H1 (cell line): Measurements from ENCODE around the gene C1orf21. TPM values are rescaled to one million over a fixed set of nuclear protein-coding genes. Genes with fewer than 3 reads are reported as not detected.

Source experiments
- CTCF ChIA-PET: fragments of 300-600 bp; sonication (Branson Sonifier 250); formaldehyde crosslinking; loops from one replicate; lab custom pipeline; 2021; ENCODE audit not compliant: partially characterized antibody; lab: Charles Lee
- POLR2A ChIA-PET: fragments of 300-600 bp; sonication (Branson Sonifier 250); formaldehyde crosslinking; loops from one replicate; lab custom pipeline; 2021; ENCODE audit warnings: inconsistent platforms; ENCODE audit not compliant: partially characterized antibody; lab: Charles Lee
- DNase-seq, 2 experiments: peaks; one replicate each; pipeline versions ENCODE4 v3.0.0 to v3.0.0-alpha.2; 2010 to 2022; ENCODE audit warnings: low spot score in 2 of 2, low read depth in 1 of 2, mixed read lengths in 1 of 2
- FAIRE-seq: peaks from 2 replicates; lab custom pipeline; 2011; peaks lifted over from hg19 to GRCh38; lab: Jason Lieb, UNC
- H2AFZ ChIP-seq: 2 replicates; pipeline ENCODE4 v1.8.1; 2012; ENCODE audit warnings: low read length, inconsistent platforms
- H2AK5ac ChIP-seq: 2 replicates; pipeline ENCODE4 v1.6.1; 2013; ENCODE audit warnings: low read depth, low read length
- H2BK120ac ChIP-seq: replicated peaks from 2 replicates; pipeline ENCODE3; 2013; ENCODE audit warnings: low read depth, low read length, inconsistent platforms
- H2BK12ac ChIP-seq: 2 replicates; pipeline ENCODE4 v1.6.1; 2013; ENCODE audit warnings: low read depth, low read length
- H2BK15ac ChIP-seq: 2 replicates; pipeline ENCODE4 v1.6.1; 2013; ENCODE audit warnings: low read length
- H2BK20ac ChIP-seq: 2 replicates; pipeline ENCODE4 v1.6.1; 2013; ENCODE audit warnings: low read length
- H2BK5ac ChIP-seq: 2 replicates; pipeline ENCODE4 v1.6.1; 2013; ENCODE audit warnings: low read depth, low read length
- H3K14ac ChIP-seq: 2 replicates; pipeline ENCODE4 v1.6.1; 2013; ENCODE audit warnings: inconsistent platforms; ENCODE audit not compliant: insufficient read length
- H3K18ac ChIP-seq: 2 replicates; pipeline ENCODE4 v1.6.1; 2013; ENCODE audit warnings: low read length; ENCODE audit errors: extremely low read depth
- H3K23ac ChIP-seq: 2 replicates; pipeline ENCODE4 v1.6.1; 2013; ENCODE audit warnings: inconsistent platforms; ENCODE audit not compliant: insufficient read length
- H3K23me2 ChIP-seq: 2 replicates; pipeline ENCODE4 v1.6.1; 2013; ENCODE audit warnings: low read depth, low read length
- H3K27ac ChIP-seq: 2 replicates; pipeline ENCODE4 v1.6.1; 2011; ENCODE audit warnings: low read depth, low read length, inconsistent platforms
- H3K27me3 ChIP-seq, 4 experiments: replicated peaks in 1 of 4; 1 replicate in 1 of 4; 2 replicates in 3 of 4; pipeline versions ENCODE4 v1.6.1 to v1.8.1; 2011 to 2013; ENCODE audit warnings: low read length in 3 of 4, mild to moderate bottlenecking in 3 of 4, inconsistent platforms in 2 of 4, mixed read lengths in 2 of 4, moderate library complexity in 1 of 4; ENCODE audit not compliant: control insufficient read depth in 3 of 4, insufficient read depth in 3 of 4; ENCODE audit errors: extremely low read depth in 1 of 4
- H3K36me3 ChIP-seq, 4 experiments: 2 replicates each; pipeline versions ENCODE4 v1.6.1 to v1.8.1; 2011 to 2013; ENCODE audit warnings: mild to moderate bottlenecking in 4 of 4, low read length in 3 of 4, moderate library complexity in 2 of 4, control low read depth in 1 of 4, inconsistent platforms in 1 of 4; ENCODE audit not compliant: insufficient read depth in 4 of 4, control insufficient read depth in 2 of 4
- H3K4ac ChIP-seq: replicated peaks from 2 replicates; pipeline ENCODE3; 2013; ENCODE audit warnings: low read length, low read depth, mixed read lengths, inconsistent platforms; ENCODE audit not compliant: insufficient read length
- H3K4me1 ChIP-seq, 4 experiments: replicated peaks in 1 of 4; 1 replicate in 1 of 4; 2 replicates in 3 of 4; pipeline versions ENCODE4 v1.6.1 to v1.8.1; 2011 to 2013; ENCODE audit warnings: low read length in 3 of 4, inconsistent platforms in 2 of 4, mixed read lengths in 1 of 4; ENCODE audit not compliant: insufficient read depth in 4 of 4, control insufficient read depth in 3 of 4
- H3K4me2 ChIP-seq, 2 experiments: 2 replicates each; pipeline versions ENCODE4 v1.6.1 to v1.8.1; 2011 to 2013; ENCODE audit warnings: low read depth in 2 of 2, low read length in 2 of 2, control low read depth in 1 of 2, inconsistent platforms in 1 of 2, mild to moderate bottlenecking in 1 of 2; ENCODE audit not compliant: insufficient read depth in 1 of 2
- H3K4me3 ChIP-seq, 4 experiments: fragments of 200-600, 300-600 bp in 1 of 4; sonication (generic), shearing (Covaris generic), sonication (Bioruptor Twin) in 1 of 4; 2 replicates each; pipeline versions ENCODE4 v1.5.1 to v1.8.1; 2011 to 2016; ENCODE audit warnings: low read length in 4 of 4, low read depth in 3 of 4, control low read depth in 2 of 4, inconsistent platforms in 2 of 4, mild to moderate bottlenecking in 2 of 4, mixed read lengths in 1 of 4, moderate library complexity in 1 of 4; ENCODE audit not compliant: insufficient read depth in 2 of 4; ENCODE audit errors: extremely low read depth in 1 of 4
- H3K56ac ChIP-seq: replicated peaks from 2 replicates; pipeline ENCODE3; 2013; ENCODE audit warnings: low read depth, mild to moderate bottlenecking, mixed read lengths, low read length, inconsistent platforms; ENCODE audit not compliant: insufficient read length
- H3K79me1 ChIP-seq: 2 replicates; pipeline ENCODE4 v1.6.1; 2013; ENCODE audit warnings: low read depth, low read length, control low read depth
- H3K79me2 ChIP-seq, 2 experiments: 2 replicates each; pipeline versions ENCODE4 v1.6.1 to v1.8.1; 2012 to 2013; ENCODE audit warnings: low read length in 2 of 2, mild to moderate bottlenecking in 2 of 2, inconsistent platforms in 1 of 2; ENCODE audit not compliant: insufficient read depth in 2 of 2, control insufficient read depth in 1 of 2
- H3K9ac ChIP-seq, 4 experiments: replicated peaks in 1 of 4; 1 replicate in 1 of 4; 2 replicates in 3 of 4; pipeline versions ENCODE4 v1.6.1 to v1.8.1; 2011 to 2013; ENCODE audit warnings: low read depth in 3 of 4, low read length in 3 of 4, control low read depth in 2 of 4, mild to moderate bottlenecking in 2 of 4, moderate library complexity in 2 of 4, inconsistent platforms in 1 of 4; ENCODE audit errors: extremely low read depth in 1 of 4
- H3K9me3 ChIP-seq, 2 experiments: 2 replicates each; pipeline versions ENCODE4 v1.6.1 to v1.8.1; 2012 to 2013; ENCODE audit warnings: mild to moderate bottlenecking in 2 of 2, moderate library complexity in 2 of 2, control low read depth in 1 of 2, inconsistent platforms in 1 of 2, low read depth in 1 of 2, low read length in 1 of 2, mixed read lengths in 1 of 2; ENCODE audit not compliant: insufficient read depth in 2 of 2
- H4K20me1 ChIP-seq, 2 experiments: replicated peaks in 1 of 2; 2 replicates each; pipeline versions ENCODE3 to v1.8.1; 2011 to 2013; ENCODE audit warnings: inconsistent platforms in 2 of 2, low read length in 2 of 2, mild to moderate bottlenecking in 1 of 2; ENCODE audit not compliant: insufficient read depth in 2 of 2, control insufficient read depth in 1 of 2
- H4K5ac ChIP-seq: 2 replicates; pipeline ENCODE4 v1.6.1; 2013; ENCODE audit warnings: low read length, low read depth, mixed read lengths, inconsistent platforms; ENCODE audit not compliant: insufficient read length
- H4K8ac ChIP-seq: 2 replicates; pipeline ENCODE4 v1.8.0; 2013; ENCODE audit warnings: mild to moderate bottlenecking, moderate library complexity, low read length, inconsistent platforms; ENCODE audit not compliant: insufficient read depth; ENCODE audit errors: extremely low read depth
- H4K91ac ChIP-seq: replicated peaks from 2 replicates; pipeline ENCODE3; 2013; ENCODE audit warnings: low read length, mixed read lengths, inconsistent platforms; ENCODE audit not compliant: insufficient read length
- CTBP2 ChIP-seq: IDR thresholded peaks from 2 replicates; pipeline ENCODE4 v1.7.0; 2011; ENCODE audit warnings: borderline replicate concordance, mild to moderate bottlenecking, moderate library complexity, mixed read lengths, low read length; ENCODE audit not compliant: insufficient read depth, insufficient read length
- JUND ChIP-seq: IDR thresholded peaks from 2 replicates; pipeline ENCODE4 v1.6.1; 2011; ENCODE audit warnings: mild to moderate bottlenecking, improper control_type of control experiment, low read length
- KDM5A ChIP-seq: fragments of 200-600 bp; IDR thresholded peaks from 2 replicates; pipeline ENCODE4 v1.7.1; 2012; ENCODE audit warnings: mild to moderate bottlenecking, low read length, inconsistent platforms, mixed read lengths
- POU5F1 ChIP-seq: IDR thresholded peaks from 2 replicates; pipeline ENCODE4 v1.6.1; 2011; ENCODE audit warnings: low read depth, mild to moderate bottlenecking, low read length, moderate library complexity
- SIRT6 ChIP-seq: IDR thresholded peaks from one replicate; pipeline ENCODE4 v1.7.1; 2012; ENCODE audit warnings: low read length, inconsistent platforms
- WGBS, 2 experiments: shearing (Covaris generic) in 1 of 2; methylation state at CpG; one replicate each; pipeline versions ENCODE4 v1.1.6 to v1.1.7; 2013 to 2015; ENCODE audit warnings: low lambda C conversion rate in 2 of 2, mixed read lengths in 2 of 2, inconsistent platforms in 1 of 2, low coverage in 1 of 2, missing lambda C conversion rate in 1 of 2; ENCODE audit not compliant: insufficient replicate concordance in 2 of 2, insufficient coverage in 1 of 2, insufficient read length in 1 of 2; ENCODE audit errors: extremely low coverage in 1 of 2, missing lambda C conversion rate in 1 of 2; 5-methylcytosine and 5-hydroxymethylcytosine counted together
- polyA plus RNA-seq, 7 experiments: library from polyadenylated mRNA; depleted of rRNA in 3 of 7; stranded (reverse) in 5 of 7; unstranded in 2 of 7; fragments of >200 nt in 5 of 7; fragments of 200-250 nt in 2 of 7; gene quantifications; 1 replicate in 5 of 7; 2 replicates in 1 of 7; 4 replicates in 1 of 7; pipeline versions ENCODE4 v1.2.1 to v1.2.3, GENCODE V29; 2011 to 2013; ENCODE audit warnings: missing spikeins in 2 of 7, mixed read lengths in 2 of 7
- total RNA-seq: library from RNA; stranded (reverse); fragmentation: NEBNext Ultra II Directional; extraction: Animal tissue kit (Norgen Biotek cat#: 25700); gene quantifications from 2 replicates; pipeline ENCODE4 v1.2.1, GENCODE V29; 2021

C1orf21 gene
- total and polyA plus RNA-seq, 2 of the 8 experiments (the other 6 are each of a cell fraction or from before 2014, with no cell fraction given): 16.6 to 51.0 TPM

- no peak overlapping the region for H3K4ac ChIP-seq
- no peak overlapping the region for H2BK20ac ChIP-seq
- no peaks in the 10 kb centered on the region for H3K27me3 ChIP-seq
- ChIA-PET CTCF (interaction anchor here (0.9 to 1.0 kb wide), 2 partner anchors 94 to 309 kb away, joined by 3 read pairs; no protein-coding TSS in a partner anchor), POLR2A (no interaction called here)
- no peaks in the 10 kb centered on the region for H3K9me3 ChIP-seq
- no peaks in the 10 kb centered on the region for H3K23me2 ChIP-seq
- no peak overlapping the region for H2BK120ac ChIP-seq
- no peak overlapping the region for H2BK15ac ChIP-seq
- H4K91ac ChIP-seq: no peak overlapping the region
- no peaks in the 10 kb centered on the region for H3K36me3 ChIP-seq
- H3K56ac ChIP-seq: no peak overlapping the region
- H3K4me1 ChIP-seq: no peaks in the 10 kb centered on the region
- no peak overlapping the region for H3K23ac ChIP-seq
- no peaks in the 10 kb centered on the region for H3K79me2 ChIP-seq
- no peak for FAIRE-seq
- H2AFZ ChIP-seq: 0 out of 2 replicates have a peak overlapping the region, but pooled peaks have one; percentile 42
- no peak overlapping the region for H2AK5ac ChIP-seq
- no peaks in the 10 kb centered on the region for H4K20me1 ChIP-seq
- H3K18ac ChIP-seq: no peak overlapping the region
- no peak overlapping the region for H2BK5ac ChIP-seq
- no peak overlapping the region for H3K14ac ChIP-seq
- H2BK12ac ChIP-seq: no peak overlapping the region
- H4K8ac ChIP-seq: no peak overlapping the region
- H3K27ac ChIP-seq: no peak overlapping the region
- no peak overlapping the region for H3K9ac ChIP-seq
- WGBS, 2 experiments: 88% methylated on average over 2 of the region's 2 CpGs; no CpG with 5 or more reads in 1 of the 2 experiments
- H3K79me1 ChIP-seq: no peaks in the 10 kb centered on the region
- no peak overlapping the region for H3K4me2 ChIP-seq
- H4K5ac ChIP-seq: no peak overlapping the region
- DNase-seq: no peak
- no peak overlapping the region for H3K4me3 ChIP-seq
- no peak for TF ChIP-seq CTBP2
- no peak for TF ChIP-seq SIRT6
- no peak for TF ChIP-seq JUND
- no peak for TF ChIP-seq KDM5A
- no peak for TF ChIP-seq POU5F1
Measured at GRCh38 chr1:184354719-184355118, 32.1 kb upstream of the C1orf21 start.
